ENCODE measurements around the gene GSN. TPM values are rescaled to one million over a fixed set of nuclear protein-coding genes. Genes with fewer than 3 reads are reported as not detected.

The GSN gene
- total RNA-seq, 2 donors from 2014 or later = 328 to 753 TPM

- intact Hi-C loops (cut with DNase I) = no loop called here
- no peaks in the 10 kb centered on the region for H3K9me3 ChIP-seq
- H3K4me3 ChIP-seq = no peak overlapping the region
- TF ChIP-seq POLR2A (IDR thresholded peaks at IDR 0.05) (no peak), CTCF (IDR thresholded peaks at IDR 0.05) (no peak)
- H3K4me1 ChIP-seq = peaks cover under 1% of the 10 kb centered on the region
- H3K36me3 ChIP-seq (replicated peaks in 1 of 2; ENCODE audit: insufficient read depth in 1 of 2, low read depth in 2 of 2) = no peaks in the 10 kb centered on the region
- 75 to 79% methylated on average over 5 of the region's 5 CpGs for WGBS, 2 donors
- no peak overlapping the region for H3K27ac ChIP-seq
- DNase-seq (no peak), ATAC-seq (no peak)
- no peaks in the 10 kb centered on the region for H3K27me3 ChIP-seq
These were observed 37.7 kb upstream of the GSN start for GRCh38 chr9:121230256-121230655.

- 86 to 96% methylated on average over 4 of the region's 4 CpGs for WGBS, 2 donors
- no peaks in the 10 kb centered on the region for H3K36me3 ChIP-seq (replicated peaks in 1 of 2; ENCODE audit: insufficient read depth in 1 of 2, low read depth in 2 of 2)
- no peak overlapping the region for H3K4me3 ChIP-seq
- no peaks in the 10 kb centered on the region for H3K9me3 ChIP-seq
- intact Hi-C loops (cut with DNase I) = no loop called here
- H3K27ac ChIP-seq = no peak overlapping the region
- peaks cover 8% of the 10 kb centered on the region for H3K4me1 ChIP-seq
- ATAC-seq (no peak), DNase-seq (no peak)
- TF ChIP-seq POLR2A (IDR thresholded peaks at IDR 0.05) (no peak), CTCF (IDR thresholded peaks at IDR 0.05) (no peak)
- H3K27me3 ChIP-seq = no peaks in the 10 kb centered on the region
These were observed 35.7 kb upstream of the GSN start for GRCh38 chr9:121232251-121232650.

GRCh38 chr9:121233906-121234831 is 33.8 kb upstream of the GSN start:
- no peak for ATAC-seq
- intact Hi-C loops (cut with DNase I) = no loop called here
- no peak for TF ChIP-seq CTCF (IDR thresholded peaks at IDR 0.05)
- TF ChIP-seq POLR2A (IDR thresholded peaks at IDR 0.05) = no peak
- Histone ChIP-seq H3K4me3 (no peak overlapping the region), H3K27ac (no peak overlapping the region), H3K9me3 (no peaks in the 10 kb centered on the region), H3K27me3 (no peaks in the 10 kb centered on the region), H3K36me3 (replicated peaks in 1 of 2; ENCODE audit: insufficient read depth in 1 of 2, low read depth in 2 of 2) (no peaks in the 10 kb centered on the region), H3K4me1 (peaks cover 8% of the 10 kb centered on the region)
- 73 to 81% methylated on average over 11 of the region's 11 CpGs for WGBS, 2 donors
- peak in 1 of 4 donors; percentile 20 for DNase-seq

- no peak for ATAC-seq
These were observed 33.2 kb upstream of the GSN start for GRCh38 chr9:121234832-121235161.

More at GRCh38 chr9:121234832-121235161, 33.2 kb upstream of the GSN start:
- intact Hi-C loops (cut with DNase I) = no loop called here
- H3K4me3 ChIP-seq = no peak overlapping the region
- H3K9me3 ChIP-seq = no peaks in the 10 kb centered on the region
- H3K27ac ChIP-seq = no peak overlapping the region
- no peaks in the 10 kb centered on the region for H3K27me3 ChIP-seq
- H3K36me3 ChIP-seq (replicated peaks in 1 of 2; ENCODE audit: insufficient read depth in 1 of 2, low read depth in 2 of 2) = no peaks in the 10 kb centered on the region
- H3K4me1 ChIP-seq = peaks cover 8% of the 10 kb centered on the region
- no peak for TF ChIP-seq POLR2A (IDR thresholded peaks at IDR 0.05)
- TF ChIP-seq CTCF (IDR thresholded peaks at IDR 0.05) = no peak
- WGBS, 2 donors = 79 to 88% methylated on average over 6 of the region's 6 CpGs
- DNase-seq = no peak
